HG03571 (cell line): ENCODE data around the gene NUP214.
"Not testable (repeated sequence)": the region's sequence is repeated elsewhere in the genome, so short reads cannot be mapped to it uniquely, and the experiment has no call there.

ENCODE experiments used
- ATAC-seq: cut with Tn5 transposase; IDR thresholded peaks from one replicate; pipeline ENCODE4 v1.9.1; 2021; ENCODE audit not compliant: unreplicated experiment

The NUP214 gene

DNA sequence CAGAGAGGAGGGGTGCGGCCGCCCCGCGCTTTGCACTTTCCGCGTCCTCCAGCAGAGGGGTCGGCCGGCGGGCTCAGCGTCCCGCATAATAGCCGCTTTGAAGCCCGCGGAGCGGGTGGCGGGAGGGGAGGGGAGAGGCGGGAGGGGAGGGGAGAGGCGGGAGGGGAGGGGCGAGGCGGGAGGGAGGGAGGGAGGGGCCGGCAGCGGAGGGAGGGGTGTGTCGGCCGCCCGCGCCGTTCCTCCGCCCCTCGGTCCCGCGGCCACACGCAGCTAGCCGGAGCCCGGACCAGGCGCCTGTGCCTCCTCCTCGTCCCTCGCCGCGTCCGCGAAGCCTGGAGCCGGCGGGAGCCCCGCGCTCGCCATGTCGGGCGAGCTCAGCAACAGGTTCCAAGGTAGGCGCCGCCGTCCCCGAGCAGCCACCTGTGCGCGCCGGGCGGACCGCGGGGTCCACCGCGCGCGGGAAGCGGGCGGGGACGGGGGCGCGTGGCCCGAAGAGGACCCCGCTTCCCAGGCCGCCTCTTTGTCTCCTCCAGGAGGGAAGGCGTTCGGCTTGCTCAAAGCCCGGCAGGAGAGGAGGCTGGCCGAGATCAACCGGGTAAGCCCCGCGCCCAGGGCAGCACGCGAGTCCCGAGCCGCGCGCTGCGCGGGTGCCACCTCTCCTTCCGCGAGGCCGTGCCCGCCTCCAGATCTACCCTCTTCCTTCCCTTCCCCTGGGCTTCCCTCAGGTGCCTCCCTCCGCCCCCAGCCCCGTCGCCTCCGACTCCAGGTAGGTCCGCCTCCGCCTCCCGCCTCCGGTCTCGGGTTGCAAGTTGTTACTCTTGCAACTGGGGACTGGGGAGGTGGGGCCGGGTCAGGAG, 28.9 kb upstream of the NUP214 start, which contains the start of gene AIF1L:
Gene AIF1L (plus strand): TSS at position 263 of the 857 bp plus-strand sequence. CDS start 99 bp downstream, at position 362.
- ATAC-seq = no peak

DNA sequence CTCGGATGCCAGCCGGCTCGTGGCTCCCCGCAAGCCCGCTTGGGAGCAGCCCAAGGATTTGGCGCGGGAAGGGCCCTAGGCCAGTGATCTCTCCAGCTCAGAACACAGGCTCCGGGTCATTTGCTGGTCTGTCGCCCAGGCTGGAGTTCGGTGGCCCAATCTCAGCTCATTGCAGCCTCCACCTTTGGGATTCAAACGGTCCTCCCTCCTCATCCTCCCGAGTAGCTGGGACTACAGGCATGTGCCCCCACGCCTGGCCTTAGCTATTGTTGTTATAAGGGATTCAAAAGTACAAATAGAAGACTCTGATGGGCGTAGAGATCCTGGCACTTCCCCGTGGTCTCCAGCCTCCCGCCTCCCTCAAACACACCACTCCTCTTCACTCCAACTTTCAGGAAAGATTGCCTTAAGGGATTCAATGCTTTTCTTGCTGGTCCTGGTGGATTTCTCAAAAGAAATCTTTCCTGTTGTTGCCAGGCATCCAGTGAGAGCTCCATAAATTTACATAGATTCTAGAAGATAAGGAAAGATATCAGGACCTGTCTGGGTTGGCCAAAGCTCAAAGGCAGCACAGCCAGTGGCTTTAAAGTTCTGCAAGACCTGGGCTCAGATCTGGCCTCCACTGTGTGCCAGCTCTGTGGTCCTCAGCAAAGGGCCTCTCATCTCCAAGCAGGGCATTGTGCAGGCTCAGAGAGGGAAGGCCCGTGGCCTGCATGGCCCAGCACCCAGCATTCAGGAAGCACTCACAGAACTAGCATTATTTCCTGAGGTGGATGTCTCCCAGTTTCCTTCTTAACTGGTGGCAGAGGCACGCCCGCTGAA, 28.0 kb upstream of the NUP214 start:
- no peak for ATAC-seq

DNA sequence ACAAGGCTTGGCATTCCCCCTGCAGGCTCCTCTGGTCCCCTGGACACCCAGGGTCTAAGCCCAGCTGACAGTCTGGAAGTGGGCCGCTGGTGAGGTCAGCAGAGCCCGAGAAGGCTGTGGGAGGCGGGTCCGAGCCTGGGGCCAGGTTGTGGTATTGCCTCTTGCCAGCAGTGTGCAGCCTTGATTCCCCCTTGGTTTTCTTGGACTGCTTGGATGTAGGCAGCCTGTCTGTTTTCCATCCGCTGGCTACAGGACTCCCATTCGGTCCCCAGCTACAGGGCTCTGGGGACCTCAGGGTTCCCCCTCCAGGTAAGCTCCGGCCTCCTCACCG, 27.5 kb upstream of the NUP214 start:
- ATAC-seq = no peak

DNA sequence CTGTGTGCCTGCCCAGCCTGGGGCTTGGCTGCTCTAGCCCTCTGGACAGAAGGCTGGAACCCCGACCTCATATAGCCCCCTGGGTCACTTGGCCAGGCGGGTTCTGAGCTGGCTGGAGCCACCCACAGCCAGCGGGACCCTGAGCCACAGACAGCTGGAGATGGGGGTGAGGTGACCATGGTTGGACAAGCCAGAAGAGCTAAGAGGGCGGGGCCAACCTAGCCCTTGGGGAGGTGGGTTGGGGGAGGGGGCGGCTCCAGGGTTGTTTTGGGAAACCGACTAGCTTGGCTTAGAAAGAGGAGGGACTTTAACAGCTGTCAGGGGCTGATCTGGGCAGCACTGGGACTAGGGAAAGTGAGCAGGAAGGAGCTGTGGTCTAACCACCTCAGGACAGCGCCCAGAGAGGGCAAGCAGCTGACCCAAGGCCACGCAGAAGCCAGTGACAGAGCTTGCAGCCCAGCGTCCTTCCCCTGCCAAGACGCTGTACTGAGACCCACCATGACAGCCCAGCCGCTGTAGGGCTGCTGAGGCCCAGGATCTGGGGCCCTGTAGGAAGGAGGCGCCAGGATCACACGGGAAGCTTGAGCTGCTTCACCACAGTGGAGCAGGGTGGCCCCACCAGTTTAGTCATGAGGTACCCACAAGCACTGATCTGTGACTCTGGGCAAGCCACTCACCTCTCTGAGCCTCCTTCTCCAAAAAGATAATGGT, 26.8 kb upstream of the NUP214 start:
- no peak for ATAC-seq

DNA sequence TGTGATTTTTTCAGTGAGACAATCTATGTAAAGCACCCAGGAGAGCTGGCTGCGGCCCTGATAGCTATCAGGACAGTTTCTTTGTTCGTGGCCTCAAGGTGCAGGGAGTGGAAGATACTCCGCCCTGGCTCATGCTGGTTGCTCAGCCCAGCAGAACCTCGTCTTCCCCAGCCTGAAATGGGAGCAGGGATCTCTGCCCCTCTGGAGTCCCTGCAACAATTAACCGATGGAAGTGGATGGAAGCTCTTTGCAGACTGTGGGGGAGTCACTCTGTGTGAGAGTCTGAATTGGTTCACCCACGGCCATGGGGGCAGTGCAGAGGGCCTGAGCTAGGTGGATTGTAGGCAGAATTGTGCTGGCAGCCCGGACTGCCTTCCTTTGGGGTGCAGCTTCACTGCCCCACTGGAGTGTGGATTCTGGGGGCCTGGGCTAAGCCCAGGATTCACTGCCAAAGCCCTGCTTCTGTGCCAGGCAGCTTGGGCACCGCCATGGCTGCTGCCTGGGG, 26.2 kb upstream of the NUP214 start:
- ATAC-seq = no peak

DNA sequence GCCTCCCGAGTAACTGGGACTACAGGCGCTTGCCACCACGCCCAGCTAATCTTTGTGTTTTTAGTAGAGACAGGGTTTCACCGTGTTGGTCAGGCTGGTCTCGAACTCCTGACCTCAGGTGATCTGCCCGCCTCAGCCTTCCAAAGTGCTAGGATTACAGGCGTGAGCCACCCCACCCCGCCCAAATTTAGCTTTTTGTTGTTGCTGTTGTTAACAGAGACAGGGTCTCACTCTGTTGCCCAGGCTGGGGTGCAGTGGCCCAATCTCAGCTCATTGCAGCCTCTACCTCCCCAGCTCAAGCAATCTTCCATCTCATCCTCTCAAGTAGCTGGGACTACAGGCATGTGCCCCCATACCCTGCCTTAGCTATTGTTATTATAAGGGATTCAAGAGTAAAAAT, 25.5 kb upstream of the NUP214 start:
- ATAC-seq = not testable (repeated sequence)

DNA sequence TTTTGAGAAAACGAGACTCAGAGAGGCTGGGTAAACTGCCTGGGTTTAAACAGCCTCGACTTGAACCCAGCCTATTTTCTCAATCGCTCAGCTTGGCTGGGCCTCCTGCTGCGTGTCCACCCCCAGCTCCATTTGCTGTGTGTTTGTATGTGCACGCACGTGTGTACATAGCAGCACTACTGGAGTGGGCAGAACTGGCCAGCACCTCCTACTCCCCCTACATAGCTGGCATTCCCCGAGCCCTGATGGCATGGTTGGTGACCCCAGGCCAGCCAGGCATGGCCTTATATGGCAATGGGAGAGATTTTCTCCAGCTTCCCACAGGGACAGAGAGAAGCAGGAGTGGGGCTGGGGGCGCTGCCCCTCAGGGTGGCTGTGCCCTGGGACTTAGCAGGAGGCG, 24.9 kb upstream of the NUP214 start:
- ATAC-seq = no peak

DNA sequence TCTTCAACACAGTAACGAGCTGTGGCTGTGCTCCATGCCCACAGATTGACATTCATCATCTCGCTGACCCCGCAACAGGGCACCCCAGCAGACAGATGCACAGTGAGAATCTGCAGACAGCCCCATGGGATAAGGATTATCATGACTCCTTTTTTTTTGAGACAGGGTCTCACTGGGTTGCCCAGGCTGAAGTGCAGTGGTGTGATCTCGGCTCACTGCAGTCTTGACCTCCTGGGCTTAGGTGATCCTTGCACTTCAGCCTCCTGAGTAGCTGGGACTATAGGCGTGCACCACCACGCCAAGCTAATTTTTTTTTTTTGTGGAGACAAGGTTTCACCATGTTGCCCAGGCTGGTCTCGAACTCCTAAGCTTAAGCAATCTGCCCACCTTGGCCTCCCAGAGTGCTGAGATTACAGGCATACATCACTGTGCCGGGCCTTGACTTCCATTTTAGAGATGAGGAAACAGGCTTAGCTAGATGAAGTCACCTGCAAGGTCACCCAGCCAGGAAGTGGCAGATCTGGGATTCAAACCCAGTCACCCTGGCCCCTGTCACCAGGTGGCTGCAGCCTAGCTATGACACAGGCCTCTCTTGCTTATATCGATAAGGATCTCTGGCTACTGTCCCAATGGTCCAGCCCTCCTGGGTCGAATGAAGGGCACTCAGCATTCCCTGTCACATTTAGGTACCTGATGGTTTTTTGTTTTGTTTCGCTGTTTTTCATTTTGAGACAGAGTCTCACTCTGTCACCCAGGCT, 24.0 kb upstream of the NUP214 start:
- no peak for ATAC-seq

DNA sequence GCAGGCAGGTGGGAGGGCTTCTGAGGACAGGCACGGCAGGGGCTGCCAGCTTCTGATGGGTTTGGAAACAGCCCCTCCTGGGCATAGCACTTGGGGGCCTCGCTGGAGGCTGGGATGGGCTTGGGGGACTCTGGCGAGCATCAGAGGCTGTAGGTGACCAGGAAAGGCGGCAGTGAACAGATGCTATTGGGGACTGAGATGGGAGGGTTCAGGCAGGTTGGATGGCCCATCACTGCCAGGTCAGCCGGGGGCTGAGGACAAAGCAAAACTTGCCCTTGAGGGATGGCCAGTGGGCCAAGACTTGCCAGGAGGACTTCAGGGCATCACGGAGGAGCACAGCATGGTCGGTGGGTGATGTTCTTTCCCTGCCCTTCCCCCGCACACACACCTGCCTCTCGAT, 22.4 kb upstream of the NUP214 start:
- ATAC-seq = no peak

DNA sequence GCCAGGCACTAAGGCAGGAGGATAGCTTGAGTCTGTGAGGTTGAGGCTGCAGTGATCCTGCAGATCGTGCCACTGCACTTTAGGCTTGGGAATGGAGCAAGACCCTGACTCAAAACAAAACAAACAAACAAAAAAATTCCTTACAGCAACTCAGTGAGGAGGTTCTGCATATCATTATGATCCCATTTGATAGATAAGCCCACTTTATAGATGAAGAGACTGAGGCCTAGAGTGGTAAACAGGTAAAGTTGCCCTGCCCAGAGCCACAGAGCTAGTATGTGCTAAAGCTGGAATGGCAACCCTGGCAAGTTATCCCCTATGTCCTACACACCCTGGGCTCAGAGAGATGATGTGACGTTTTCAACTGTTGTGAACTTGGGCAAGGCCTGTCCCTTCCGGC, 21.9 kb upstream of the NUP214 start:
- ATAC-seq = no peak

DNA sequence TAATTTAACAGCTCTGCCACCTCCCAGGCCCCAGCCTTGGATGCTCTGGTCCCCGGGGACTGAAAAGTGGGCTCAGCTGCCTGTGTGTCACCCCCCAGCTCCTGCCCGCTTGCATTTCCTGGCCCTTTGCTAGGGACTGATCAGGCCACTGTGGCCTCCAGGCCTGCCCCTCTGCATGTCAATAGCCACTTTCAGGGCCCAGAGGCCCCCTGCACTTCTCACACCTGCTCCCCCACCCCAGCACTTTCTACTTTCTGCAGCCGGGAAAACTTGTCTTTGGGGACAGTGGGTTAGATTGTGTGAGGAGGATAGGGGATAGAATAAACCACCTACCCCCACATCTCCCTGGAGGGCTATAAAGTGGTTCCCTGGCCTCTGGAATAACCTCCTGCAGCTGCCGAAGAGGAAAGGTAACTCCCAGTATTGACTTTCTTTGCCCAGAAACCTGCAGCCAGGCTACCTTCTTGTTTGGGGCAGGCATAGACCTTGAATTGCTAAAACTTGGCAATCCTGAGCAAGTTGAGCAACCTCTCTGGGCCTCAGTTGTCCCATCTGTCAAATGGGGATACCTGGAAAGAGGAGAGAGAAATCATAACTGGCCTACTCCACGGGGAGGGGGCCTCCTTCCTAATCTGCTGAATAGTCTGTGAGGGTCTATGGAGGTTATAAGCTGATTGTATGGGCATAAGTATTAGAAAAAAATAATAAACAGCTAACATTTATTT, 21.2 kb upstream of the NUP214 start:
- no peak for ATAC-seq

DNA sequence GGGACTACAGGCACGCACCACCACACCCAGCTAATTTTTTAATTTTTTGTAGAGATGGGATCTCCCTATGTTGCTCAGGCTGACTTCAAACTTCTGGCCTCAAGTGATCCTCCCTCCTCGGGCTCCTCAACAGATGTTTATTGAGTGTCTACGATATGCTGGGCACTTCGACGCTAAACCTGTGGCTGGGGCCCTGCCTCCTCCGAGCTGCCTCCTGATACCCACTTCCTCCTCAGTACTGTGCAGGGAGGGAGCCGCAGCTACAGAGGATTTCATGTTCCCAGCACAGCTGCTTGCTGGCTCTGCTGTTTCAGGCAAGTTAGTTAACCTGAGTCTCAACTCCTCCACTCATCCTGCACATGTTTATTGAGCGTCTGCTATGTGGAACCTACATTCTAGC, 19.4 kb upstream of the NUP214 start:
- ATAC-seq = no peak

DNA sequence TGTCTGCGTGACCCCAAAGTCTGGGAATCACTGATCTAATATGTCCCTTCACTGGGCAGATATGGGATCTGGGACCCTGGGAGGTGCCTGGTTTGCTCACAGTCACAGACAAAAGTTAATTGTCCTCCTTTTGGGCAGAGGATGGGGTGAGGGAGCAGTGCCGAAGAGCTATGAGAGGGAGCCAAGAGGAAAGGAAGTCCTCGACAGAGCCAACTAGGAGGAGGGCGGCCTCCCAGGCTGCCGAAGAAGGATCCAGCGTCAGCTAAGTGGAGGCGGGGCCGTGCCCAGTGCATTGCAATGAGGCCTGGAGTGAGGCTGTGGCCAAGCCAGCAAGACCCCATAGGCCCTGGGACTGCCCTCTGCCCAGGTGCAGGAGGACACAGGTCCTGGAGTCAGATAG, 17.6 kb upstream of the NUP214 start:
- ATAC-seq = no peak

DNA sequence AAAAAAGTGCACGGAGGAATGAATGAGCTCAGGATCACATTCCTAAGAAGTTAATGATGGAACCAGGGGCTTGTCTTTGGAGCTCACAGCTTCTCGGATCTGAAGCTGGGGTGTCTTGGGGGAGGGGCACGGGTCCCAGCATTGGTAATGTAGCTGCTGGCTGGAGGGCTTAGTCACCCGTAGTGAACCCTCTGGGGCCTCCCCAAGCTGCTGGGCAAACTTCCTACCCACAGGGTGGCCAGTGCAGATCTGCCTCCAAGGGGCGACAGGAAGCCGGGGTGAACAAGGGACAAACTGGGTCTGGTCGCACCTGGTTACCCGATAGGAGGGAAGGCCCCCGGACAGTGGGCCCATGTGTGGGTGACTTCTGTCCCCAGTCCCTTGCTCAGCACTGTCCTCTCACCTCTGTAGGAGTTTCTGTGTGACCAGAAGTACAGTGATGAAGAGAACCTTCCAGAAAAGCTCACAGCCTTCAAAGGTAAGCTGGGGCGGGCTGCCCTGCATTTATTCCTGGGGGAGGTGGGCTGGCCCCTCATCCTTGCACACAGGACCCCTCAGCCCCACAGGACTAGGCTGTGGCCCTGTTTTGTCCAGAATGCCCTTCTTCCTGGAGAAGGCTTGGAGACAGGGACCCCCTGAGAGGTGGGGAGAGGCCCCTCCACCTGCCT, 14.1 kb upstream of the NUP214 start:
- ATAC-seq = no peak

DNA sequence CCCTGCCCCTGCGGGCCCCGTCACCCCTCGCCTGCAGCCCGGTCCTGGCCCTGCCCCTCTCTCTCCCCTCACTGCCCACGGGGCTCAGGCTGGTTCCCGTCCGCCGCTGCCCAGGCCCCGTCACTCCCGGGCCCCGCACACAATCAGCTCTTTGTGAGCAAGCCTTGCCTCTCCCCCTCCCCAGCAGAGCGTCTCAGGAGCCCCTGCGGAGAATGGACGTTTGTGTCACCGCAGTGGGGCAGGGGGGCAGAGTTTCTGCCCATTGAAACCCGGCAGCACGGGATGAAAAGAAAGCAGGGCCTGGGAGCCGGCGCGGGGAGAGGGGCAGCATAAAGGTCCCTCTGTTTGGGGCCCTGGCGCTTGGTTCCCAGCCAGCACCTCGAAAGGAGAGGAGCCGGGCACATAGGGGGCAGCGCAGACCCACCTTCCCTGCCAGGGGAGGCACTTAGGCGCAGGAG, 13.5 kb upstream of the NUP214 start:
- ATAC-seq = no peak

DNA sequence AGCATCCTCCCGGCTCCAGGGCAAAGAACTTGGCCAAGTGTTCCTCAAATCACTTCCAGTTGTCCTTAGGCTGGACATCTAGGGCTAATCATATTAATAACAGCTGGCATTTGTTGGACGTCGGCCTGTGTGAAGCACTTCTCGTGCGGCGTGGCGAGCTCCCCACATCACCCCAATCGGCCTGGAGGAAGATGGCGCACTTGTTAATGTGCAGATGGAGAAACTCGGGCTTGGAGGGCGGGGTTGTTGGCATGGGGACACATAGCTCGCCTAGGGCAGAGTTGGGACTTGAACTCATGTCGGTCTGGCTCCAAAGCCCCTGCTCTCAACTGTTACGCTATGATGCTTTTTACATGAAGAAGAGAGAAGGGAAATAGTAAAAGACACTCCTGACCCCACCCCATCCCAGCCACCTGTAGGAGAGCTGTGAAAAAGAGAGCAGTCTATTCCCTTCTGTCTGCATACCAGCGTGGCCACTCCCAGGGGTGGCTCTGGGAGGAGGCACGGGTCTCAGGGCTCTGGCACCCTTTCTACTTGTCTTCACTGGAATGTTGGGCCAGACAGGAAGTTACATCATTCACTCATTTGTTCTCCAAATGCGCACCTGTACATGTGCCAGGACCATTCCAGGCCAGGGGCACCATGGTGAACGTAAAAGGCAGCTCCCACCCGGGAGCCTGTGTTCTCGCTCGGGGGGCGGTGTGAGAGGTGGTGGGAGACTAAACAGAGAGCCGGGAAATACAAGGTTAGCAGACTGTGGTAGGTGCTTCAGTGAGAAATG, 12.8 kb upstream of the NUP214 start:
- ATAC-seq = no peak

DNA sequence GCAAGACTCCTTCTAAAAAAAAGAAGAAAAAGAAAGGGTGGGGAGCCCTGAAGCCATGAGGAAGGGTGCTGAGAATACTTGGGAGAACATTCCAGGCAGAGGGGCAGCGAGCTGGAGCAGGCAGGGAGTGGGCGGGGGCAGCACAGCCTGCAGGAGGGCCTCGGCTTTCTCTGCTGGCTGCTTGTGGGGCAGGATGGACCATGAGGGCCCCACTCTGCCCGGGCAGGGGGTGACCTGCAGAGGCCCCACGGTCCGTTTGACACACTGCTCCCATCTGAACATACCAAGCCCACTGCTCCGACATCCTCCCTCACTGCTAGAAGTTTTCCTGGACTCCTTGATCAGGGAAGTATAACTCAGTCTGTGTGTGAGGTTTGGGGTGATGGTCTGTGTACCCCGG, 11.7 kb upstream of the NUP214 start:
- no peak for ATAC-seq

DNA sequence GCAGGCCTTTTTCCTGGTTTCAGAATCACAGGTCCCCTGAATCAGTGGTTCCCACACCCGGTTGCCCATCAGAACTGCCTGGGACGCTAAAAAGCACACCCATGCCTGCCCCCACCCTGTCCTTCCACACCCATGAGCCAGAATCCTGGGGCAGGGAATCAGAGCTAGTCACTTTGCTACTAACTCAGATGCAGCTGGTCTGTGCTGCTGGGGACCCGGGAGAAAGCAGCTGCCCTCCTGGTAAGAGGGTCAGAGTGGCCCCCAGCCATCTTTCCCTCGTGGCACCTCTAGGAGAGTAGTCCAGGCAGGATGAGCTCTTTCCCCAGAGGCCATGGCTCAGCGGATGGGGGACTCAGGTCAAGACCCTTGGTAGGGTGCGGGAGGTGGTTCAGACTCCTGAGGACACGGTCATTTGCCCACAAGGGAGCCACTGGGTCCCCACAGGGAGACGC, 11.3 kb upstream of the NUP214 start:
- no peak for ATAC-seq

DNA sequence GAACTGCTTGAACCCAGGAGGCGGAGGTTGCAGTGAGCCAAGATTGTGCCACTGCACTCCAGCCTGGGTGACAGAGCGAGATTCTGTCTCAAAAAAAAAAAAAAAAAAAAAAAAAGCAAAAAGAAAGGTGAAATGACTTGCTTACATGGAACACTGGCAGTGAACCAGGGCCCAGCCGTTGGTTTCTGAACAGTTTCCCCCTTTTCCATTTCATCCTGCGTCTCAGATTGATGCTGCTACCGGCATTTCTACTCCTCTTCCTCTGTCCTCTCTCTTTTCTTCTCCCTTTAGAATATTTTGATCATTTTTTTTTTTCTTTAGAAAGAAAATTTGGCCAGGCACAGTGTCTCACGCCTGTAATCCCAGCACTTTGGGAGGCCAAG, 10.0 kb upstream of the NUP214 start:
- ATAC-seq = not testable (repeated sequence)
